NCI-H2029 (cell line): ENCODE measurements around the gene PPRC1.

Source experiments
- DNase-seq: peaks from one replicate; lab custom pipeline; 2025; lab: John Stamatoyannopoulos, UW

Gene PPRC1

GRCh38 chr10:102119417-102120141 lies 13.3 kb upstream of the PPRC1 start:
- DNase-seq, result peak; percentile 3

- peak; percentile 23 for DNase-seq
Measured at GRCh38 chr10:102120142-102120990, 12.5 kb upstream of the PPRC1 start, which contains the start of gene LDB1. Gene LDB1, minus strand, starts transcription at chr10:102120368. Its CDS starts 258 bp downstream, at chr10:102120110.

GRCh38 chr10:102120991-102121738 lies 11.7 kb upstream of the PPRC1 start:
- DNase-seq, result no peak

GRCh38 chr10:102121739-102122372 lies 11.0 kb upstream of the PPRC1 start:
- DNase-seq, result no peak

GRCh38 chr10:102122450-102122849 lies 10.4 kb upstream of the PPRC1 start:
- no peak for DNase-seq

GRCh38 chr10:102123223-102123622 lies 9.6 kb upstream of the PPRC1 start:
- no peak for DNase-seq

GRCh38 chr10:102131286-102132170 lies 1.3 kb upstream of the PPRC1 start:
- no peak for DNase-seq

GRCh38 chr10:102132193-102132562 lies 662 bp upstream of the PPRC1 start:
- no peak for DNase-seq

GRCh38 chr10:102133373-102134195 lies 744 bp downstream of the PPRC1 start:
- DNase-seq, result peak; percentile 8

- DNase-seq, result no peak
Measured at GRCh38 chr10:102134416-102134815, 1.6 kb downstream of the PPRC1 start.

- peak; percentile 33 for DNase-seq
Measured at GRCh38 chr10:102135956-102136526, 3.2 kb downstream of the PPRC1 start.

GRCh38 chr10:102139281-102140110 lies 6.7 kb downstream of the PPRC1 start:
- DNase-seq, result no peak

- no peak for DNase-seq
Measured at GRCh38 chr10:102140218-102140617, 7.4 kb downstream of the PPRC1 start.

- DNase-seq, result no peak
Measured at GRCh38 chr10:102140913-102141540, 8.2 kb downstream of the PPRC1 start.

- DNase-seq, result no peak
Measured at GRCh38 chr10:102141583-102142107, 8.8 kb downstream of the PPRC1 start.

- DNase-seq, result no peak
Measured at GRCh38 chr10:102146971-102147428, 14.2 kb downstream of the PPRC1 start.

- DNase-seq, result no peak
Measured at GRCh38 chr10:102147561-102147960, 14.7 kb downstream of the PPRC1 start.

- DNase-seq, result no peak
Measured at GRCh38 chr10:102148275-102148674, 15.4 kb downstream of the PPRC1 start.
